ENCODE data around the gene EIF2S1.

Gene EIF2S1

DNA sequence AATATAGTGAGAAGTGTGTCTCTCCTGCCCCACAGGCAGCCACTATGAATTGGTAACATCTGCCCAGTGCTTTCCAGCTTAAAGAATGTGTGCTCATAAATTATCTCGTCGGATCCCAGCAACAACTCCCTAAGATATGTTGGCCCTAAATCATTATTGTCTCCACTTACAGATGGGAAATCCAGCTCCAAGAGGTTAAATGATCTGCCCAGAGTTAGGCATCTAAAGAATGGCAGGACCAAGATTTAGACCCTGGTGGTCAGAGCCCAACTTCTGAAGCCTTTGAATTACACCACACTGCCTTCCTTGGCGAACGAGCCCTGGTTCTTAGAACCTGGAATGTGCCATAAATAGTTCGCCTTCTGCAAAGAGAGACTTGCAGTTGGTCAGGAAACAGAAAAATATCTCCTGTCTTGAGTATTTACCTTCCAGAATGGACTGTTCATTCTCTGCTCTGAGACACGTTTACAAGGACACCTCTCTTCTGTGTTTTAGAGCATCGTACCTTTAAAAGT is 72.0 kb downstream of the EIF2S1 start:
- TF ChIP-seq, protein P1, sequence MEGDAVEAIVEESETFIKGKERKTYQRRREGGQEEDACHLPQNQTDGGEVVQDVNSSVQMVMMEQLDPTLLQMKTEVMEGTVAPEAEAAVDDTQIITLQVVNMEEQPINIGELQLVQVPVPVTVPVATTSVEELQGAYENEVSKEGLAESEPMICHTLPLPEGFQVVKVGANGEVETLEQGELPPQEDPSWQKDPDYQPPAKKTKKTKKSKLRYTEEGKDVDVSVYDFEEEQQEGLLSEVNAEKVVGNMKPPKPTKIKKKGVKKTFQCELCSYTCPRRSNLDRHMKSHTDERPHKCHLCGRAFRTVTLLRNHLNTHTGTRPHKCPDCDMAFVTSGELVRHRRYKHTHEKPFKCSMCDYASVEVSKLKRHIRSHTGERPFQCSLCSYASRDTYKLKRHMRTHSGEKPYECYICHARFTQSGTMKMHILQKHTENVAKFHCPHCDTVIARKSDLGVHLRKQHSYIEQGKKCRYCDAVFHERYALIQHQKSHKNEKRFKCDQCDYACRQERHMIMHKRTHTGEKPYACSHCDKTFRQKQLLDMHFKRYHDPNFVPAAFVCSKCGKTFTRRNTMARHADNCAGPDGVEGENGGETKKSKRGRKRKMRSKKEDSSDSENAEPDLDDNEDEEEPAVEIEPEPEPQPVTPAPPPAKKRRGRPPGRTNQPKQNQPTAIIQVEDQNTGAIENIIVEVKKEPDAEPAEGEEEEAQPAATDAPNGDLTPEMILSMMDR (IDR thresholded peaks at IDR 0.05; ENCODE audit: extremely low read depth, insufficient read depth, missing control alignments), result no peak
- in situ Hi-C loops (cut with MboI; ENCODE audit: low pct_unique_long_range_greater_than_20kb, low sequenced_read_pairs, unreplicated experiment), result no loop called here
- no peak for DNase-seq (ENCODE audit: low spot score)

DNA sequence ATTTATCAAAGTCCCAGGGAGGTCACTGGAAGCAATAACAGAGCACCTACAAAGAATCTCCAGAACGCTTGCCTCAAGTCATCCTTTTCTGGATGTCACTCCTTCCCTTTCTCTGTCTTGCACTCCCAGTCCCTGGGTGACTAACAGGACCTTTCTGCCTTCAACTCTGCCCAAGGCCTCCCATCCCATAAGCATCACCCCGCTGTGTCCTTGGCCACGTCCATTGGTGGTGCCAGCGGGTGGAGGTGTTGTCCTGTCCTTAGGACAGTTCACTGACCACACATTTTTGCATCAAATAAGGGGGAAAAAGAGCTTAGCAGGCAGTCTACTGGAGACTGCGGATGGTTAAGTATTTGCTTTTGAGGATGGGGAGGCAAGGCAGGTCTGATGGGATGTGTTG is 75.5 kb downstream of the EIF2S1 start:
- in situ Hi-C loops (cut with MboI; ENCODE audit: low pct_unique_long_range_greater_than_20kb, low sequenced_read_pairs, unreplicated experiment), result no loop called here
- TF ChIP-seq, protein P1 (IDR thresholded peaks at IDR 0.05; ENCODE audit: extremely low read depth, insufficient read depth, missing control alignments), result no peak
- no peak for DNase-seq (ENCODE audit: low spot score)
